Adipocyte (in vitro differentiated cells): Measurements from ENCODE around the gene ALG8.

ENCODE experiments used
- DNase-seq: peaks from one replicate; pipeline ENCODE4 v3.0.0-alpha.2; 2015; ENCODE audit warnings: low read depth
- H3K27me3 ChIP-seq: replicated peaks from 2 replicates; pipeline ENCODE4 v1.7.0; 2013; ENCODE audit warnings: mild to moderate bottlenecking, low read length, moderate library complexity; ENCODE audit not compliant: control insufficient read depth, insufficient read depth
- H3K36me3 ChIP-seq: 2 replicates; pipeline ENCODE4 v1.7.0; 2013; ENCODE audit warnings: low read length, mild to moderate bottlenecking, moderate library complexity; ENCODE audit not compliant: control insufficient read depth, insufficient read depth, severe bottlenecking
- H3K4me1 ChIP-seq: 2 replicates; pipeline ENCODE4 v1.7.0; 2013; ENCODE audit warnings: mild to moderate bottlenecking, low read length, moderate library complexity; ENCODE audit not compliant: control insufficient read depth, insufficient read depth
- H3K4me3 ChIP-seq: 2 replicates; pipeline ENCODE4 v1.7.0; 2013; ENCODE audit warnings: mild to moderate bottlenecking, low read length, moderate library complexity
- H3K9ac ChIP-seq: 2 replicates; pipeline ENCODE4 v1.7.0; 2013; ENCODE audit warnings: mild to moderate bottlenecking, low read length, moderate library complexity
- H3K9me3 ChIP-seq: 2 replicates; pipeline ENCODE4 v1.7.0; 2013; ENCODE audit warnings: mild to moderate bottlenecking, low read length, moderate library complexity; ENCODE audit not compliant: control insufficient read depth

Gene ALG8

GRCh38 chr11:78156127-78156844 is 16.9 kb upstream of the ALG8 start:
- Histone ChIP-seq H3K9me3 (no peaks in the 10 kb centered on the region), H3K27me3 (no peaks in the 10 kb centered on the region), H3K9ac (no peak overlapping the region), H3K4me3 (no peak overlapping the region), H3K36me3 (no peaks in the 10 kb centered on the region), H3K4me1 (peaks cover 6% of the 10 kb centered on the region)
- DNase-seq = peak; percentile 15

GRCh38 chr11:78151804-78152203 is 12.4 kb upstream of the ALG8 start:
- Histone ChIP-seq H3K9me3 (no peaks in the 10 kb centered on the region), H3K9ac (no peak overlapping the region), H3K4me1 (peaks cover 11% of the 10 kb centered on the region), H3K4me3 (no peak overlapping the region), H3K27me3 (no peaks in the 10 kb centered on the region), H3K36me3 (no peaks in the 10 kb centered on the region)
- no peak for DNase-seq

GRCh38 chr11:78150754-78151153 is 11.3 kb upstream of the ALG8 start:
- DNase-seq = no peak
- Histone ChIP-seq H3K9me3 (no peaks in the 10 kb centered on the region), H3K4me1 (peaks cover 8% of the 10 kb centered on the region), H3K4me3 (no peak overlapping the region), H3K27me3 (no peaks in the 10 kb centered on the region), H3K9ac (no peak overlapping the region), H3K36me3 (no peaks in the 10 kb centered on the region)

GRCh38 chr11:78150346-78150745 is 10.9 kb upstream of the ALG8 start:
- Histone ChIP-seq H3K9me3 (no peaks in the 10 kb centered on the region), H3K4me3 (no peak overlapping the region), H3K4me1 (peaks cover 8% of the 10 kb centered on the region), H3K36me3 (no peaks in the 10 kb centered on the region), H3K9ac (peak overlapping the region; percentile 20), H3K27me3 (no peaks in the 10 kb centered on the region)
- DNase-seq = no peak

- DNase-seq = peak; percentile 73
- Histone ChIP-seq H3K4me1 (peaks cover 8% of the 10 kb centered on the region), H3K9me3 (no peaks in the 10 kb centered on the region), H3K4me3 (no peak overlapping the region), H3K36me3 (no peaks in the 10 kb centered on the region), H3K27me3 (no peaks in the 10 kb centered on the region), H3K9ac (peak overlapping the region; percentile 20)
These were observed 10.2 kb upstream of the ALG8 start for GRCh38 chr11:78149646-78150045.

GRCh38 chr11:78147807-78148206 is 8.4 kb upstream of the ALG8 start:
- DNase-seq = no peak
- H3K36me3 ChIP-seq = no peaks in the 10 kb centered on the region
- no peaks in the 10 kb centered on the region for H3K27me3 ChIP-seq

GRCh38 chr11:78145511-78146025 is 6.1 kb upstream of the ALG8 start:
- Histone ChIP-seq H3K4me1 (peaks cover 12% of the 10 kb centered on the region), H3K9ac (no peak overlapping the region), H3K27me3 (no peaks in the 10 kb centered on the region), H3K9me3 (no peaks in the 10 kb centered on the region), H3K4me3 (no peak overlapping the region), H3K36me3 (peaks cover 3% of the 10 kb centered on the region)
- no peak for DNase-seq

More at GRCh38 chr11:78147807-78148206, 8.4 kb upstream of the ALG8 start:
- Histone ChIP-seq H3K4me1 (peaks cover 8% of the 10 kb centered on the region), H3K9me3 (no peaks in the 10 kb centered on the region), H3K9ac (no peak overlapping the region), H3K4me3 (no peak overlapping the region)

GRCh38 chr11:78140392-78141077 is 1.1 kb upstream of the ALG8 start:
- peak overlapping the region; percentile 89 for H3K9ac ChIP-seq
- DNase-seq = no peak
- no peaks in the 10 kb centered on the region for H3K9me3 ChIP-seq
- peaks cover 16% of the 10 kb centered on the region for H3K4me1 ChIP-seq
- peaks cover 3% of the 10 kb centered on the region for H3K36me3 ChIP-seq
- H3K4me3 ChIP-seq = peak overlapping the region; percentile 94
- no peaks in the 10 kb centered on the region for H3K27me3 ChIP-seq

- no peaks in the 10 kb centered on the region for H3K9me3 ChIP-seq
- peak; percentile 47 for DNase-seq
- peak overlapping the region; percentile 94 for H3K4me3 ChIP-seq
- H3K4me1 ChIP-seq = peaks cover 16% of the 10 kb centered on the region
- peaks cover 3% of the 10 kb centered on the region for H3K36me3 ChIP-seq
- H3K27me3 ChIP-seq = no peaks in the 10 kb centered on the region
- H3K9ac ChIP-seq = peak overlapping the region; percentile 89
These were observed 568 bp downstream of the ALG8 start for GRCh38 chr11:78138694-78139421.

- Histone ChIP-seq H3K9me3 (no peaks in the 10 kb centered on the region), H3K27me3 (no peaks in the 10 kb centered on the region), H3K36me3 (peaks cover 3% of the 10 kb centered on the region), H3K4me1 (peaks cover 16% of the 10 kb centered on the region), H3K9ac (no peak overlapping the region), H3K4me3 (peak overlapping the region; percentile 94)
- peak; percentile 15 for DNase-seq
These were observed 1.1 kb downstream of the ALG8 start for GRCh38 chr11:78138291-78138690.

- Histone ChIP-seq H3K4me3 (no peak overlapping the region), H3K4me1 (peaks cover 3% of the 10 kb centered on the region), H3K27me3 (no peaks in the 10 kb centered on the region), H3K36me3 (no peaks in the 10 kb centered on the region), H3K9me3 (no peaks in the 10 kb centered on the region), H3K9ac (no peak overlapping the region)
- DNase-seq = no peak
These were observed 7.0 kb downstream of the ALG8 start for GRCh38 chr11:78132475-78132874.
